Superior temporal gyrus (tissue), 1 donor: ENCODE results near the gene KRTAP1-3.
"Not testable (repeated sequence)": the region's sequence is repeated elsewhere in the genome, so short reads cannot be mapped to it uniquely, and the experiment has no call there.

ENCODE experiments used
- DNase-seq: peaks from one replicate; pipeline ENCODE4 v3.0.0-alpha.2; 2016; ENCODE audit errors: extremely low spot score

The KRTAP1-3 gene

GRCh38 chr17:41054556-41054955 is 19.9 kb upstream of the KRTAP1-3 start:
- not testable (repeated sequence) for DNase-seq

- DNase-seq = no peak
These were observed 19.4 kb upstream of the KRTAP1-3 start for GRCh38 chr17:41054025-41054424.

GRCh38 chr17:41052566-41052965 is 17.9 kb upstream of the KRTAP1-3 start:
- DNase-seq = no peak

- no peak for DNase-seq
These were observed 14.4 kb upstream of the KRTAP1-3 start for GRCh38 chr17:41049110-41049509.

GRCh38 chr17:41048441-41048840 is 13.8 kb upstream of the KRTAP1-3 start:
- no peak for DNase-seq

GRCh38 chr17:41046735-41047465 is 12.2 kb upstream of the KRTAP1-3 start, which contains the start of gene KRTAP2-1:
KRTAP2-1 (minus strand) TSS chr17:41047316; CDS start chr17:41047267, 49 bp downstream.
- DNase-seq = not testable (repeated sequence)

- no peak for DNase-seq
These were observed 8.3 kb upstream of the KRTAP1-3 start for GRCh38 chr17:41042953-41043352.

- not testable (repeated sequence) for DNase-seq
These were observed 6.3 kb upstream of the KRTAP1-3 start, which contains the start of gene KRTAP1-1 for GRCh38 chr17:41040783-41041571. KRTAP1-1 (minus strand) TSS chr17:41041450; CDS start chr17:41041397, 53 bp downstream.

- no peak for DNase-seq
These were observed 3.2 kb upstream of the KRTAP1-3 start for GRCh38 chr17:41037853-41038350.

GRCh38 chr17:41029633-41030245 is 4.9 kb downstream of the KRTAP1-3 start, which contains the start of gene KRTAP1-4:
KRTAP1-4 (minus strand) TSS chr17:41030195; CDS start chr17:41030078, 117 bp downstream.
- DNase-seq = no peak

GRCh38 chr17:41026715-41027471 is 7.8 kb downstream of the KRTAP1-3 start, which contains the start of gene KRTAP1-5:
KRTAP1-5 (minus strand) TSS chr17:41027208; CDS start chr17:41027155, 53 bp downstream.
- no peak for DNase-seq

- no peak for DNase-seq
These were observed 10.0 kb downstream of the KRTAP1-3 start for GRCh38 chr17:41024697-41025096.

- DNase-seq = no peak
These were observed 14.3 kb downstream of the KRTAP1-3 start for GRCh38 chr17:41020336-41020735.

GRCh38 chr17:41019415-41019814 is 15.3 kb downstream of the KRTAP1-3 start:
- no peak for DNase-seq

- DNase-seq = no peak
These were observed 16.1 kb downstream of the KRTAP1-3 start for GRCh38 chr17:41018541-41018940.

GRCh38 chr17:41016578-41017215 is 18.0 kb downstream of the KRTAP1-3 start:
- DNase-seq = no peak

- no peak for DNase-seq
These were observed 19.2 kb downstream of the KRTAP1-3 start for GRCh38 chr17:41015454-41015853.

- DNase-seq = no peak
These were observed 21.1 kb downstream of the KRTAP1-3 start for GRCh38 chr17:41013606-41014005.

- no peak for DNase-seq
These were observed 21.5 kb downstream of the KRTAP1-3 start for GRCh38 chr17:41013181-41013580.

GRCh38 chr17:41012326-41013120 is 22.2 kb downstream of the KRTAP1-3 start:
- DNase-seq = no peak
